Measurements from ENCODE around the gene CSRNP3.

Gene CSRNP3

DNA sequence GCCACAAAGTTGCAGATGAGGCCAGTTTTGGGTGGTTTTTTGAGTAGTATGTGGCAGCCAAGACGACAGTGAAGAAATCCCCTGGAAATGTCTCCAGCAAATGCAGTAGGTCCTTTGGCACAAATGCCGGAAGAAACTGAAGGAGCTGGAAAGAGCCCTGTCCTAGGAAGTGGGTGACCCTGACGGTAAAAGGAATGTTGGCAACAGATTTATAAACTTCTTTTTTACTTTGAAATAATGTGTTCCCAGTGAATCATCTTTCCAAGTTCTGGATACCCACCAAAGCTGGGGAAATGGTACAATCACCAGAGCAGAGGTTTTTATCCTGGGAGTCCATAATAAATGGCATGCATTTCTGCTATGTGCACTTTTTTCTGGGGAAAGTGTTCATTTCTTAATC lies 112.9 kb downstream of the CSRNP3 start:
- TF ChIP-seq, protein P1, sequence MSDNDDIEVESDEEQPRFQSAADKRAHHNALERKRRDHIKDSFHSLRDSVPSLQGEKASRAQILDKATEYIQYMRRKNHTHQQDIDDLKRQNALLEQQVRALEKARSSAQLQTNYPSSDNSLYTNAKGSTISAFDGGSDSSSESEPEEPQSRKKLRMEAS (IDR thresholded peaks at IDR 0.05), result no peak
- no peak for TF ChIP-seq TAF1 (IDR thresholded peaks at IDR 0.05; ENCODE audit: low read depth)
- no peak for TF ChIP-seq CEBPB (IDR thresholded peaks at IDR 0.05)
- TF ChIP-seq, protein P2, sequence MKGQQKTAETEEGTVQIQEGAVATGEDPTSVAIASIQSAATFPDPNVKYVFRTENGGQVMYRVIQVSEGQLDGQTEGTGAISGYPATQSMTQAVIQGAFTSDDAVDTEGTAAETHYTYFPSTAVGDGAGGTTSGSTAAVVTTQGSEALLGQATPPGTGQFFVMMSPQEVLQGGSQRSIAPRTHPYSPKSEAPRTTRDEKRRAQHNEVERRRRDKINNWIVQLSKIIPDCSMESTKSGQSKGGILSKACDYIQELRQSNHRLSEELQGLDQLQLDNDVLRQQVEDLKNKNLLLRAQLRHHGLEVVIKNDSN (IDR thresholded peaks at IDR 0.05), result no peak
- TF ChIP-seq TEAD4 (IDR thresholded peaks at IDR 0.05), result no peak
- TF ChIP-seq, protein P3, sequence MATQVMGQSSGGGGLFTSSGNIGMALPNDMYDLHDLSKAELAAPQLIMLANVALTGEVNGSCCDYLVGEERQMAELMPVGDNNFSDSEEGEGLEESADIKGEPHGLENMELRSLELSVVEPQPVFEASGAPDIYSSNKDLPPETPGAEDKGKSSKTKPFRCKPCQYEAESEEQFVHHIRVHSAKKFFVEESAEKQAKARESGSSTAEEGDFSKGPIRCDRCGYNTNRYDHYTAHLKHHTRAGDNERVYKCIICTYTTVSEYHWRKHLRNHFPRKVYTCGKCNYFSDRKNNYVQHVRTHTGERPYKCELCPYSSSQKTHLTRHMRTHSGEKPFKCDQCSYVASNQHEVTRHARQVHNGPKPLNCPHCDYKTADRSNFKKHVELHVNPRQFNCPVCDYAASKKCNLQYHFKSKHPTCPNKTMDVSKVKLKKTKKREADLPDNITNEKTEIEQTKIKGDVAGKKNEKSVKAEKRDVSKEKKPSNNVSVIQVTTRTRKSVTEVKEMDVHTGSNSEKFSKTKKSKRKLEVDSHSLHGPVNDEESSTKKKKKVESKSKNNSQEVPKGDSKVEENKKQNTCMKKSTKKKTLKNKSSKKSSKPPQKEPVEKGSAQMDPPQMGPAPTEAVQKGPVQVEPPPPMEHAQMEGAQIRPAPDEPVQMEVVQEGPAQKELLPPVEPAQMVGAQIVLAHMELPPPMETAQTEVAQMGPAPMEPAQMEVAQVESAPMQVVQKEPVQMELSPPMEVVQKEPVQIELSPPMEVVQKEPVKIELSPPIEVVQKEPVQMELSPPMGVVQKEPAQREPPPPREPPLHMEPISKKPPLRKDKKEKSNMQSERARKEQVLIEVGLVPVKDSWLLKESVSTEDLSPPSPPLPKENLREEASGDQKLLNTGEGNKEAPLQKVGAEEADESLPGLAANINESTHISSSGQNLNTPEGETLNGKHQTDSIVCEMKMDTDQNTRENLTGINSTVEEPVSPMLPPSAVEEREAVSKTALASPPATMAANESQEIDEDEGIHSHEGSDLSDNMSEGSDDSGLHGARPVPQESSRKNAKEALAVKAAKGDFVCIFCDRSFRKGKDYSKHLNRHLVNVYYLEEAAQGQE (IDR thresholded peaks at IDR 0.05; ENCODE audit: low read depth), result no peak
- TF ChIP-seq EP300 (IDR thresholded peaks at IDR 0.05; ENCODE audit: borderline replicate concordance), result no peak
- no peak for TF ChIP-seq TCF12 (IDR thresholded peaks at IDR 0.05; ENCODE audit: low read depth)
- no peak for TF ChIP-seq ZBTB7A (IDR thresholded peaks at IDR 0.05; ENCODE audit: low read depth)
- no peak for TF ChIP-seq YY1 (IDR thresholded peaks at IDR 0.05; ENCODE audit: low read depth)
- TF ChIP-seq RAD21 (IDR thresholded peaks at IDR 0.05; ENCODE audit: low read depth), result no peak
- no peak for TF ChIP-seq NFIC (IDR thresholded peaks at IDR 0.05)
- TF ChIP-seq FOXM1 (IDR thresholded peaks at IDR 0.05; ENCODE audit: borderline replicate concordance, low read depth), result no peak
- no peak for TF ChIP-seq CREB1 (IDR thresholded peaks at IDR 0.05; ENCODE audit: low read depth)
- TF ChIP-seq EGR1 (IDR thresholded peaks at IDR 0.05), result no peak

DNA sequence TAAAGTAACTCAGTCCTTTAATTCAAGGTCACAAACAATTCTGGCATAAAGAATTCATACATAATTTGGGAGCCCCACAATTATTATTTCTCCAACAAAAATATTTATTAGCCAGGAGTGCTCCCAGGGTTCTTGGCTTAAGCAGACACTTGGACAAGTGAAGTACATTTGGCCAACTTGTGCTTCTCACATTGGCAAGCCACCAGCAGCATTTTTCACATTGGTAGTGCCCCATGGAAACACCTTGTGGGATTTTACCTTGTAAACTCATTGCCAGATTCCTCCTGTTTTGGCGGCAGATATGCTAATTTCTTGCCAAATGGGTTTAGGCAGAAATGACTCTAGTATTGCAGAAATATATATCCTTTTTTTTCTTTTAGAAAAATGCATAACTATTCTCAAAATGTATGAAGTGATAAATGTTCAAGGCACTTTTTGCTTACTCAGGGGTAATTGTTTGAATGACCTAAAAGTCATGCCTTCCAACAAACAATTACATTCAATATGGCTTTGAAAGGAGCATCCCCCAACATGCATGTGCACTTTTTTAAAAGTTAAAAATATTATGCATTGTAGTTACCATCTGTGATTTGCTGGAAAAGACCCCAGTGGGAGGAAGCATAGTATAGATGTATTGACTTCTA lies 113.5 kb downstream of the CSRNP3 start:
- TF ChIP-seq TEAD4 (IDR thresholded peaks at IDR 0.05), result no peak
- TF ChIP-seq TAF1 (IDR thresholded peaks at IDR 0.05; ENCODE audit: low read depth), result no peak
- no peak for TF ChIP-seq NFIC (IDR thresholded peaks at IDR 0.05)
- no peak for TF ChIP-seq CREB1 (IDR thresholded peaks at IDR 0.05; ENCODE audit: low read depth)
- TF ChIP-seq RAD21 (IDR thresholded peaks at IDR 0.05; ENCODE audit: low read depth), result no peak
- TF ChIP-seq YY1 (IDR thresholded peaks at IDR 0.05; ENCODE audit: low read depth), result no peak
- TF ChIP-seq ZBTB7A (IDR thresholded peaks at IDR 0.05; ENCODE audit: low read depth), result no peak
- TF ChIP-seq, protein P1 (IDR thresholded peaks at IDR 0.05), result no peak
- TF ChIP-seq, protein P3 (IDR thresholded peaks at IDR 0.05; ENCODE audit: low read depth), result no peak
- no peak for TF ChIP-seq TCF12 (IDR thresholded peaks at IDR 0.05; ENCODE audit: low read depth)
- TF ChIP-seq, protein P2 (IDR thresholded peaks at IDR 0.05), result no peak
- no peak for TF ChIP-seq EGR1 (IDR thresholded peaks at IDR 0.05)
- TF ChIP-seq FOXM1 (IDR thresholded peaks at IDR 0.05; ENCODE audit: borderline replicate concordance, low read depth), result no peak
- no peak for TF ChIP-seq EP300 (IDR thresholded peaks at IDR 0.05; ENCODE audit: borderline replicate concordance)
- TF ChIP-seq CEBPB (IDR thresholded peaks at IDR 0.05), result no peak

DNA sequence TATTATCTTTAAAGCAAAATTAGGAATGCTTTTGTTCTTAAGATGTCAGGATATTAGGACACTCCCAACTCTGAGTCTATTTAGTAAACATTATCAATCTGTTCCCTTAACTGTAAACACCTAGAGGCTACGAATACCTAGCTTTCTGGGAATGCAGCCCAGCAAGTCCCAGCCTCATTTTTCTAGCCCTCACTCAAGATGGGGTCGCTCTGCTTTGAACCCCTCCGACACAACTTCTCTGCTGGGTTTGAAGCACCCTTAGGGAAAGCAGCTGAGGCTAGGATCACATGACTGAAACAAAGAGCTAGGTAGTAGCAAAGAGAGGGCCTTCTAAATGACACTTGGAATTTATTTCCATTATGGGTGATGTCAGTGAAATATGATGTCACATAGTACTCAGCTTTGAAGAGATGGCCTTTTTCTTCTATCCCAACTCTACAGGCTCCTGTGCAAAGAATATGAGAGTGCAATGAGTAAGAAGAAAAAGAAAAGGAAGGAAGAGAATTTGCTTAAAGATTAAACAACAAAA lies 114.7 kb downstream of the CSRNP3 start:
- TF ChIP-seq EP300 (IDR thresholded peaks at IDR 0.05; ENCODE audit: borderline replicate concordance) (no peak), TCF12 (IDR thresholded peaks at IDR 0.05; ENCODE audit: low read depth) (no peak), TEAD4 (IDR thresholded peaks at IDR 0.05) (no peak), TAF1 (IDR thresholded peaks at IDR 0.05; ENCODE audit: low read depth) (no peak), FOXM1 (IDR thresholded peaks at IDR 0.05; ENCODE audit: borderline replicate concordance, low read depth) (no peak), CREB1 (IDR thresholded peaks at IDR 0.05; ENCODE audit: low read depth) (no peak), YY1 (IDR thresholded peaks at IDR 0.05; ENCODE audit: low read depth) (no peak), NFIC (IDR thresholded peaks at IDR 0.05) (no peak)

DNA sequence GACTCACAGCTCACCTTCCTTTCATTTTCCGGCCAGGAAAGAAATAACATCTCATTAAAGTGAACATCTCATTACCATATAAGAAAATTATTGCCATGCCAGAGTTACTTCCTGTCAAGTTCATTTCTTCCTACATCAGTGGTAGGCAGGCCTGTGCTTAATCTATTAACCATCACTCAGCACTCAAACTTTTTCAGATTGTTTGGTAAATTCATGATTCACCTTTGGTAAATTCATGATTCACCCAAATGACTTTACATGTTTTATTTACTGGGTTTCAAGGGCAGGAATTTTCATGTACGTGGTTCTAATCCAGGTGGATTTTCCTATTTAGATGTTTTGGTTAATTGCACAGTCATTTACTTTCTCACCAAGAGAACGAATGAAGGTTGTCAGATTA lies 116.5 kb downstream of the CSRNP3 start:
- TF ChIP-seq EP300 (IDR thresholded peaks at IDR 0.05; ENCODE audit: borderline replicate concordance) (no peak), ZBTB7A (IDR thresholded peaks at IDR 0.05; ENCODE audit: low read depth) (no peak)
- TF ChIP-seq, protein P1 (IDR thresholded peaks at IDR 0.05), result no peak

DNA sequence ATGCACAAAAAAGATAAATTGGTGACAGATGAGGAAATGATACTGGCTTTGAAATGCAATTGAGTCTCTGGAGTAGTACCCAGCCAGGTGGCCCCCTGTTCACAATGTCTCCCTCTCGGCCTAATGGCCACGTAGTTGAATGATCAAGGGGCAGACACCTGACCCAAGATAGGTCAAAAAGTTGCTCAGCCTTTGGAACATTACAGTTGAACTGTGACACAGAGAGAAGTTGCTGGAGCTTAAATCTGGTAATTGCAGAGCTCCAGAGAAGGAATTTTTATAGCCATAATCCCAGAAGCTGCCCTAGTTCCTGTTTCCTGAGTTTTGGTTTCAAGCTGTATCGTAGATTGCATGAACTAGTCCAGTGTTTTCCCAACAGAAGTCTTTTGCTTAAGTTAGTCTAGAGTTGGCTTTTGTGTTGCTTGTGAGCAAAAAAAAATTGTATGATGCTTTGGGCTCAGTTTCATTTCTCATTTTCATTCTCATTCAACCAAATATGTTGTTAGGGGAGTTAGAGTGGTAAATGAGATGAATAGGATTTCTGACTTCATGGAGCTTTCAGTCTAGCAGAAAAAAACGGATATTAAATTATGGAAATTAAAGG lies 117.9 kb downstream of the CSRNP3 start:
- TF ChIP-seq TEAD4 (IDR thresholded peaks at IDR 0.05) (no peak), YY1 (IDR thresholded peaks at IDR 0.05; ENCODE audit: low read depth) (no peak), EP300 (IDR thresholded peaks at IDR 0.05; ENCODE audit: borderline replicate concordance) (no peak), TAF1 (IDR thresholded peaks at IDR 0.05; ENCODE audit: low read depth) (no peak), CREB1 (IDR thresholded peaks at IDR 0.05; ENCODE audit: low read depth) (no peak), ZBTB7A (IDR thresholded peaks at IDR 0.05; ENCODE audit: low read depth) (no peak)
- TF ChIP-seq, protein P1 (IDR thresholded peaks at IDR 0.05), result no peak
